IgD-negative memory B cell (primary cell): ENCODE results near the gene RFPL1. TPM values are rescaled to one million over a fixed set of nuclear protein-coding genes. Genes with fewer than 3 reads are reported as not detected.

Experiments
- H3K27ac Mint-ChIP-seq, 3 donors: one replicate each; pipeline ENCODE4 v1.8.0; 2020 to 2022; ENCODE audit warnings: mild to moderate bottlenecking in 3 of 3, mixed read lengths in 3 of 3, moderate library complexity in 1 of 3
- H3K27me3 Mint-ChIP-seq: one replicate; pipeline ENCODE4 v1.8.0; 2021; ENCODE audit warnings: mixed read lengths
- H3K36me3 Mint-ChIP-seq: one replicate; pipeline ENCODE4 v1.8.0; 2020; ENCODE audit warnings: mild to moderate bottlenecking, mixed read lengths
- H3K4me1 Mint-ChIP-seq, 3 donors: one replicate each; pipeline ENCODE4 v1.8.0; 2020 to 2022; ENCODE audit warnings: mixed read lengths in 3 of 3, mild to moderate bottlenecking in 1 of 3
- H3K4me3 Mint-ChIP-seq, 4 donors: one replicate each; pipeline ENCODE4 v1.8.0; 2020 to 2022; ENCODE audit warnings: mild to moderate bottlenecking in 4 of 4, mixed read lengths in 4 of 4, moderate library complexity in 3 of 4
- H3K9me3 Mint-ChIP-seq, 3 donors: one replicate each; pipeline ENCODE4 v1.8.0; 2020 to 2021; ENCODE audit warnings: mixed read lengths in 3 of 3, mild to moderate bottlenecking in 1 of 3
- polyA plus RNA-seq: library from polyadenylated mRNA; unstranded; fragments of 300-500 nt; fragmentation: Illumina TruSeq; gene quantifications from one replicate; pipeline ENCODE4 v1.2.3, GENCODE V29; 2021

Gene RFPL1
- polyA plus RNA-seq, 1 donor from 2014 or later = not detected

- Mint-ChIP-seq H3K27me3 (peaks cover 2% of the 10 kb centered on the region), H3K4me1 (peaks cover 0 to 5% (median 0%) of the 10 kb centered on the region in 3 donors), H3K9me3 (no peaks in the 10 kb centered on the region), H3K4me3 (no peak overlapping the region), H3K27ac (no peak overlapping the region), H3K36me3 (no peaks in the 10 kb centered on the region)
These were observed 11.9 kb upstream of the RFPL1 start for GRCh38 chr22:29426476-29426875.

- Mint-ChIP-seq H3K4me3 (no peak overlapping the region), H3K36me3 (no peaks in the 10 kb centered on the region), H3K4me1 (peaks cover 0 to 2% (median 0%) of the 10 kb centered on the region in 3 donors)
These were observed 11.1 kb upstream of the RFPL1 start for GRCh38 chr22:29427176-29427760.

GRCh38 chr22:29431986-29432385 is 6.4 kb upstream of the RFPL1 start:
- H3K36me3 Mint-ChIP-seq = no peaks in the 10 kb centered on the region
- peaks cover 4% of the 10 kb centered on the region for H3K27me3 Mint-ChIP-seq
- no peak overlapping the region for H3K4me3 Mint-ChIP-seq
- H3K9me3 Mint-ChIP-seq = no peaks in the 10 kb centered on the region
- H3K27ac Mint-ChIP-seq = no peak overlapping the region
- H3K4me1 Mint-ChIP-seq = no peaks in the 10 kb centered on the region

More at GRCh38 chr22:29427176-29427760, 11.1 kb upstream of the RFPL1 start:
- Mint-ChIP-seq H3K9me3 (no peaks in the 10 kb centered on the region), H3K27me3 (peaks cover 3% of the 10 kb centered on the region), H3K27ac (no peak overlapping the region)

GRCh38 chr22:29433856-29434255 is 4.5 kb upstream of the RFPL1 start:
- Mint-ChIP-seq H3K27ac (no peak overlapping the region), H3K9me3 (no peaks in the 10 kb centered on the region), H3K4me1 (no peaks in the 10 kb centered on the region), H3K27me3 (peaks cover 2% of the 10 kb centered on the region), H3K36me3 (no peaks in the 10 kb centered on the region), H3K4me3 (no peak overlapping the region)

- Mint-ChIP-seq H3K4me1 (no peaks in the 10 kb centered on the region), H3K36me3 (no peaks in the 10 kb centered on the region), H3K27ac (no peak overlapping the region), H3K27me3 (peaks cover 2% of the 10 kb centered on the region), H3K4me3 (no peak overlapping the region), H3K9me3 (no peaks in the 10 kb centered on the region)
These were observed 4.1 kb upstream of the RFPL1 start for GRCh38 chr22:29434288-29434687.

GRCh38 chr22:29435236-29436136 is 2.9 kb upstream of the RFPL1 start:
- H3K9me3 Mint-ChIP-seq = no peaks in the 10 kb centered on the region

GRCh38 chr22:29442976-29443375 is 4.6 kb downstream of the RFPL1 start:
- Mint-ChIP-seq H3K9me3 (no peaks in the 10 kb centered on the region), H3K4me3 (no peak overlapping the region), H3K4me1 (no peaks in the 10 kb centered on the region), H3K27me3 (peaks cover 3% of the 10 kb centered on the region), H3K27ac (no peak overlapping the region), H3K36me3 (peaks cover 2% of the 10 kb centered on the region)

More at GRCh38 chr22:29435236-29436136, 2.9 kb upstream of the RFPL1 start:
- H3K36me3 Mint-ChIP-seq = no peaks in the 10 kb centered on the region
- H3K27me3 Mint-ChIP-seq = peaks cover 2% of the 10 kb centered on the region
- peak overlapping the region in 1 of 3 donors; percentile 4 for H3K27ac Mint-ChIP-seq
- H3K4me1 Mint-ChIP-seq = no peaks in the 10 kb centered on the region
- H3K4me3 Mint-ChIP-seq = no peak overlapping the region

- no peak overlapping the region for H3K4me3 Mint-ChIP-seq
- peaks cover 0 to 2% (median 0%) of the 10 kb centered on the region in 3 donors for H3K4me1 Mint-ChIP-seq
- H3K27me3 Mint-ChIP-seq = peaks cover 3% of the 10 kb centered on the region
- no peak overlapping the region for H3K27ac Mint-ChIP-seq
- peaks cover 2% of the 10 kb centered on the region for H3K36me3 Mint-ChIP-seq
- H3K9me3 Mint-ChIP-seq = no peaks in the 10 kb centered on the region
These were observed 5.1 kb downstream of the RFPL1 start for GRCh38 chr22:29443452-29443851.

GRCh38 chr22:29443861-29444792 is 5.7 kb downstream of the RFPL1 start:
- Mint-ChIP-seq H3K27me3 (peaks cover 3% of the 10 kb centered on the region), H3K4me3 (no peak overlapping the region), H3K27ac (peak overlapping the region in 1 of 3 donors; percentile 7), H3K9me3 (no peaks in the 10 kb centered on the region), H3K4me1 (peaks cover 0 to 3% (median 0%) of the 10 kb centered on the region in 3 donors), H3K36me3 (peaks cover 2% of the 10 kb centered on the region)

GRCh38 chr22:29445508-29445907 is 7.1 kb downstream of the RFPL1 start:
- no peaks in the 10 kb centered on the region for H3K9me3 Mint-ChIP-seq
- H3K27ac Mint-ChIP-seq = no peak overlapping the region
- peaks cover 3% of the 10 kb centered on the region for H3K27me3 Mint-ChIP-seq
- peaks cover 2% of the 10 kb centered on the region for H3K36me3 Mint-ChIP-seq
- peaks cover 0 to 3% (median 0%) of the 10 kb centered on the region in 3 donors for H3K4me1 Mint-ChIP-seq
- H3K4me3 Mint-ChIP-seq = no peak overlapping the region

GRCh38 chr22:29447906-29448305 is 9.5 kb downstream of the RFPL1 start:
- H3K27me3 Mint-ChIP-seq = peaks cover 3% of the 10 kb centered on the region
- peaks cover 2% of the 10 kb centered on the region for H3K36me3 Mint-ChIP-seq
- H3K27ac Mint-ChIP-seq = no peak overlapping the region
- no peak overlapping the region for H3K4me3 Mint-ChIP-seq
- H3K9me3 Mint-ChIP-seq = no peaks in the 10 kb centered on the region
- H3K4me1 Mint-ChIP-seq = peaks cover 0 to 3% (median 3%) of the 10 kb centered on the region in 3 donors

GRCh38 chr22:29449296-29449875 is 11.0 kb downstream of the RFPL1 start:
- Mint-ChIP-seq H3K9me3 (no peaks in the 10 kb centered on the region), H3K27me3 (no peaks in the 10 kb centered on the region), H3K27ac (no peak overlapping the region), H3K36me3 (peaks cover 2% of the 10 kb centered on the region), H3K4me3 (no peak overlapping the region), H3K4me1 (peaks cover 0 to 3% (median 3%) of the 10 kb centered on the region in 3 donors)

GRCh38 chr22:29450222-29450621 is 11.8 kb downstream of the RFPL1 start:
- Mint-ChIP-seq H3K27me3 (no peaks in the 10 kb centered on the region), H3K4me1 (peaks cover 0 to 3% (median 3%) of the 10 kb centered on the region in 3 donors), H3K9me3 (no peaks in the 10 kb centered on the region), H3K36me3 (peaks cover 2% of the 10 kb centered on the region), H3K27ac (no peak overlapping the region), H3K4me3 (no peak overlapping the region)

GRCh38 chr22:29451863-29452262 is 13.5 kb downstream of the RFPL1 start:
- Mint-ChIP-seq H3K27ac (no peak overlapping the region), H3K4me3 (no peak overlapping the region), H3K27me3 (no peaks in the 10 kb centered on the region), H3K36me3 (no peaks in the 10 kb centered on the region), H3K9me3 (no peaks in the 10 kb centered on the region), H3K4me1 (peaks cover 0 to 3% (median 3%) of the 10 kb centered on the region in 3 donors)
